PC-9 (cell line): Measurements from ENCODE around the gene CSNK1D. TPM values are rescaled to one million over a fixed set of nuclear protein-coding genes. Genes with fewer than 3 reads are reported as not detected.
"Not testable (repeated sequence)": the region's sequence is repeated elsewhere in the genome, so short reads cannot be mapped to it uniquely, and the experiment has no call there.

Experiments used
- BruUV-seq: library from RNA; stranded (reverse); fragments of 400-500 nt; replicated peaks from 2 replicates; lab custom pipeline; 2021; lab: Mats Ljungman, UMichigan
- CTCF ChIA-PET: fragments of 300-600 bp; sonication (Branson Sonifier 250); formaldehyde crosslinking; loops from one replicate; lab custom pipeline; 2022; ENCODE audit warnings: antibody characterized with exemption; lab: Charles Lee
- POLR2A ChIA-PET: fragments of 300-600 bp; sonication (Branson Sonifier 250); formaldehyde crosslinking; loops from one replicate; lab custom pipeline; 2022; ENCODE audit warnings: antibody characterized with exemption; ENCODE audit not compliant: unreplicated experiment; lab: Charles Lee
- DNase-seq, 2 experiments: peaks; one replicate each; pipeline versions ENCODE4 v3.0.0 to v3.0.0-alpha.2; 2015 to 2022; ENCODE audit warnings: mixed read lengths in 1 of 2
- H2AFZ ChIP-seq: fragments of 200-600 bp; sonication (generic); 2 replicates; pipeline ENCODE4 v1.8.1; 2017; ENCODE audit warnings: antibody characterized with exemption
- H3F3A ChIP-seq: fragments of 200-600 bp; sonication (generic); 2 replicates; pipeline ENCODE4 v1.8.1; 2017; ENCODE audit warnings: antibody characterized with exemption, mild to moderate bottlenecking, low read depth; ENCODE audit not compliant: insufficient read depth
- H3K27ac ChIP-seq: fragments of 200-600 bp; sonication (generic); 2 replicates; pipeline ENCODE4 v1.6.1; 2016; ENCODE audit warnings: mixed run types
- H3K27me3 ChIP-seq: fragments of 200-600 bp; sonication (generic); 2 replicates; pipeline ENCODE4 v1.6.1; 2016; ENCODE audit warnings: low read depth, mixed run types; ENCODE audit not compliant: insufficient read depth
- H3K36me3 ChIP-seq: fragments of 200-600 bp; sonication (generic); 2 replicates; pipeline ENCODE4 v1.6.1; 2016; ENCODE audit warnings: low read depth, mixed run types
- H3K4me1 ChIP-seq: fragments of 200-600 bp; sonication (generic); replicated peaks from 2 replicates; pipeline ENCODE4 v1.6.1; 2016; ENCODE audit warnings: mixed run types; ENCODE audit not compliant: insufficient read depth
- H3K4me2 ChIP-seq: fragments of 200-600 bp; sonication (generic); 2 replicates; pipeline ENCODE4 v1.6.1; 2017; ENCODE audit warnings: mixed run types
- H3K4me3 ChIP-seq: fragments of 200-600 bp; sonication (generic); 2 replicates; pipeline ENCODE4 v1.6.1; 2016; ENCODE audit warnings: mixed run types
- H3K79me2 ChIP-seq: fragments of 200-600 bp; sonication (generic); 2 replicates; pipeline ENCODE4 v1.6.1; 2017; ENCODE audit warnings: low read depth, mixed run types
- H3K9me2 ChIP-seq: fragments of 200-600 bp; sonication (generic); 2 replicates; pipeline ENCODE4 v1.8.1; 2017; ENCODE audit warnings: mild to moderate bottlenecking; ENCODE audit not compliant: insufficient read depth
- H3K9me3 ChIP-seq: fragments of 200-600 bp; sonication (generic); 2 replicates; pipeline ENCODE4 v1.8.1; 2016; ENCODE audit warnings: low read depth; ENCODE audit not compliant: insufficient read depth
- H4K20me1 ChIP-seq: fragments of 200-600 bp; sonication (generic); 2 replicates; pipeline ENCODE4 v1.8.1; 2017; ENCODE audit not compliant: insufficient read depth
- CTCF ChIP-seq: fragments of 200-600 bp; sonication (generic); conservative IDR thresholded peaks from 2 replicates; pipeline ENCODE4 v1.6.1; 2017; ENCODE audit warnings: mixed run types, antibody characterized with exemption, mild to moderate bottlenecking, moderate library complexity
- EZH2 ChIP-seq: fragments of 200-600 bp; sonication (generic); IDR thresholded peaks from 2 replicates; pipeline ENCODE4 v1.8.0; 2017; ENCODE audit warnings: antibody characterized with exemption, low read depth
- intact Hi-C: fragments of 100-400 bp; cut with micrococcal nuclease; formaldehyde crosslinking; loops from one replicate; pipeline ENCODE4 v1.10.0; 2022; ENCODE audit not compliant: unreplicated experiment
- total RNA-seq: library from RNA; stranded (reverse); gene quantifications from 2 replicates; pipeline ENCODE4 v1.2.3, GENCODE V29; 2021

CSNK1D gene
- total RNA-seq, 1 experiment from 2014 or later = 181 TPM

DNA sequence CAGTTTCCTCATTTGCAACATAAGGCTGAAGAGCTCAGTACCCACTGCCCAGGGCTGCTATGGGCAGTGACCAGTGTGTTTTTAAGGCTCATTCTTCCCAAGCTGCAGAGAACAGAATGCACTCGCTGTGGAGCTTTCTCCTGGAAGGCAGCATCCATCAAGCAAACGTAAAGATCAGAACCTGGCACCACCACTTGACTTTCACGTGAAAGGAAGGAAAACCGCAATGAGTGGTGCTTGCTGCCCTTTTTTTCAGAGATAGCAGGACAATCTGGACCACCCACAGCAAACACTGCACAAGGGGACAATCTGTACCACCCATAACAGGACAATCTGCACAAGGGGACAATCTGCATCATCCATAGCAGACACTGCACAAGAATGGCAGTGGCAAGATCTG is 11.2 kb downstream of the CSNK1D start:
- Histone ChIP-seq H3K36me3 (peaks cover 40% of the 10 kb centered on the region), H4K20me1 (peaks cover 78% of the 10 kb centered on the region), H3K79me2 (peaks cover 94% of the 10 kb centered on the region), H3K27me3 (no peaks in the 10 kb centered on the region), H3K4me1 (peaks cover 4% of the 10 kb centered on the region), H3K9me2 (no peaks in the 10 kb centered on the region), H3K4me3 (no peak overlapping the region), H3K9me3 (no peaks in the 10 kb centered on the region), H2AFZ (no peak overlapping the region), H3K27ac (no peak overlapping the region), H3K4me2 (no peak overlapping the region), H3F3A (peaks cover 35% of the 10 kb centered on the region; the same call in 1 of the 2 replicates)
- DNase-seq = no peak
- CTCF ChIA-PET = no interaction called here
- BruUV-seq = no TSS peak
- no peak for TF ChIP-seq CTCF
- no peak for TF ChIP-seq EZH2
- intact Hi-C loops = no loop called here
- POLR2A ChIA-PET = no interaction called here

DNA sequence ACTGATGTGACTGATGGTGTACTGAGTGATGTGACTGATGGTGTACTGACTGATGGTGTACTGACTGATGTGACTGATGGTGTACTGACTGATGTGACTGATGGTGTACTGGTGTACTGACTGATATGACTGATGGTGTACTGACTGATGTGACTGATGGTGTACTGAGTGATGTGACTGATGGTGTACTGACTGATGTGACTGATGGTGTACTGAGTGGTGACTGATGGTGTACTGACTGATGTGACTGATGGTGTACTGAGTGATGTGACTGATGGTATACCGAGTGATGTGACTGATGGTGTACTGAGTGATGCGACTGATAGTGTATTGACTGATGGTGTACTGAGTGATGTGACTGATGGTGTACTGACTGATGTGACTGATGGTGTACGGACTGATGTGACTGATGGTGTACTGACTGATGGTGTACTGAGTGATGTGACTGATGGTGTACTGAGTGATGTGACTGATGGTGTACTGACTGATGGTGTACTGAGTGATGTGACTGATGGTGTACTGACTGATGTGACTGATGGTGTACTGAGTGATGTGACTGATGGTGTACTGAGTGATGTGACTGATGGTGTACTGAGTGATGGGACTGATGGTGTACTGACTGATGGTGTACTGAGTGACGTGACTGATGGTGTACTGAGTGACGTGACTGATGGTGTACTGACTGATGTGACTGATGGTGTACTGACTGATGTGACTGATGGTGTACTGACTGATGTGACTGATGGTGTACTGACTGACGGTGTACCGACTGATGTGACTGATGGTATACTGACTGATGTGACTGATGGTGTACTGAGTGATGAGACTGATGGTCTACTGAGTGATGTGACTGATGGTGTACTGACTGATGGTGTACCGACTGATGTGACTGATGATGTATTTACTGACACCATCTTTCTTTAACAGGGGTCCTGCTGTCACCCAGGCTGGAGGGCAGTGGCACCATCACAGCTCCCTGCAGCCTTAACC is 13.2 kb downstream of the CSNK1D start:
- POLR2A ChIA-PET, BruUV-seq, H3K9me3 ChIP-seq, H3K4me1 ChIP-seq, H3K27ac ChIP-seq, H3K4me2 ChIP-seq, DNase-seq, intact Hi-C loops, CTCF ChIA-PET, H2AFZ ChIP-seq, H3K4me3 ChIP-seq, H3K9me2 ChIP-seq, H3K27me3 ChIP-seq: not testable (repeated sequence)
- Histone ChIP-seq H3K79me2 (peaks cover 92% of the 10 kb centered on the region), H4K20me1 (peaks cover 77% of the 10 kb centered on the region), H3K36me3 (peaks cover 27% of the 10 kb centered on the region), H3F3A (peaks cover 36% of the 10 kb centered on the region; the same call in 1 of the 2 replicates)

- no peaks in the 10 kb centered on the region for H3K9me2 ChIP-seq
- no peak overlapping the region for H2AFZ ChIP-seq
- CTCF ChIA-PET = no interaction called here
- peaks cover 65% of the 10 kb centered on the region for H4K20me1 ChIP-seq
- no peak for TF ChIP-seq EZH2
- TF ChIP-seq CTCF = no peak
- H3K36me3 ChIP-seq = peaks cover 18% of the 10 kb centered on the region; the same call in 1 of the 2 replicates
- H3K27me3 ChIP-seq = no peaks in the 10 kb centered on the region
- H3K9me3 ChIP-seq = no peaks in the 10 kb centered on the region
- H3K79me2 ChIP-seq = peaks cover 77% of the 10 kb centered on the region
- H3K4me3 ChIP-seq = no peak overlapping the region
- intact Hi-C loops = no loop called here
- H3F3A ChIP-seq = peaks cover 31% of the 10 kb centered on the region; the same call in 1 of the 2 replicates
- H3K4me2 ChIP-seq = no peak overlapping the region
- no peak for DNase-seq
- H3K4me1 ChIP-seq = no peaks in the 10 kb centered on the region
- POLR2A ChIA-PET = no interaction called here
- H3K27ac ChIP-seq = no peak overlapping the region
- no TSS peak for BruUV-seq
Observed at GRCh38 chr17:82258555-82258954, 14.9 kb downstream of the CSNK1D start.
